ENCODE measurements around the gene DSTYK.

DSTYK gene

GRCh38 chr1:205188098-205188497 is 23.4 kb downstream of the DSTYK start:
- Histone ChIP-seq H2AFZ (ENCODE audit: low read depth, low read length) (no peak overlapping the region), H3K9ac (ENCODE audit: low read length) (no peak overlapping the region), H3K27me3 (ENCODE audit: control insufficient read depth in 1 of 2, insufficient read depth in 1 of 2, low read length in 2 of 2) (no peaks in the 10 kb centered on the region), H3K4me3 (ENCODE audit: insufficient read depth in 1 of 2, low read depth in 1 of 2, low read length in 2 of 2) (no peak overlapping the region), H3K4me2 (ENCODE audit: low read length, poor library complexity, severe bottlenecking) (no peak overlapping the region), H3K9me3 (ENCODE audit: control insufficient read depth, low read length) (no peaks in the 10 kb centered on the region), H3K27ac (ENCODE audit: low read length, poor library complexity, severe bottlenecking) (no peak overlapping the region), H2AK5ac (ENCODE audit: low read length, severe bottlenecking) (no peak overlapping the region), H3K79me1 (replicated peaks; ENCODE audit: low read length, poor library complexity, severe bottlenecking) (peaks cover 22% of the 10 kb centered on the region), H3K18ac (ENCODE audit: low read depth in 1 of 2, low read length in 2 of 2) (no peak overlapping the region), H4K91ac (ENCODE audit: low read length) (no peak overlapping the region), H2BK5ac (ENCODE audit: low read depth, low read length, poor library complexity, severe bottlenecking) (no peak overlapping the region), H3K14ac (ENCODE audit: low read length in 2 of 2) (no peak overlapping the region), H3K36me3 (ENCODE audit: control insufficient read depth in 1 of 2, insufficient read depth in 2 of 2, low read depth in 1 of 2, low read length in 2 of 2) (peaks cover 4 to 15% of the 10 kb centered on the region in 2 experiments), H4K8ac (ENCODE audit: low read length) (no peak overlapping the region), H2BK15ac (ENCODE audit: low read depth, poor library complexity, severe bottlenecking) (no peak overlapping the region), H3K23ac (ENCODE audit: low read length in 2 of 2) (no peak overlapping the region), H3K4me1 (ENCODE audit: control insufficient read depth, insufficient read depth, low read depth, low read length) (peaks cover 15% of the 10 kb centered on the region), H2BK12ac (ENCODE audit: low read length in 2 of 2) (no peak overlapping the region), H3K4ac (ENCODE audit: low read depth in 1 of 2, low read length in 2 of 2) (no peak overlapping the region), H2BK120ac (ENCODE audit: low read depth, low read length) (no peak overlapping the region)
- DNase-seq = peak; percentile 26
- 93% methylated on average over 1 of the region's 2 CpGs for WGBS

- H3K9me3 ChIP-seq (ENCODE audit: control insufficient read depth, low read length) = no peaks in the 10 kb centered on the region
- H4K8ac ChIP-seq (ENCODE audit: low read length) = no peak overlapping the region
- H2BK120ac ChIP-seq (ENCODE audit: low read depth, low read length) = no peak overlapping the region
- peaks cover 14% of the 10 kb centered on the region for H3K4me1 ChIP-seq (ENCODE audit: control insufficient read depth, insufficient read depth, low read depth, low read length)
- peaks cover 4 to 19% of the 10 kb centered on the region in 2 experiments for H3K36me3 ChIP-seq (ENCODE audit: control insufficient read depth in 1 of 2, insufficient read depth in 2 of 2, low read depth in 1 of 2, low read length in 2 of 2)
- H3K4me2 ChIP-seq (ENCODE audit: low read length, poor library complexity, severe bottlenecking) = no peak overlapping the region
- peak overlapping the region in 1 of 2 experiments; percentile 82 for H3K14ac ChIP-seq (ENCODE audit: low read length in 2 of 2)
- no peak overlapping the region for H2AK5ac ChIP-seq (ENCODE audit: low read length, severe bottlenecking)
- no peak overlapping the region for H2BK5ac ChIP-seq (ENCODE audit: low read depth, low read length, poor library complexity, severe bottlenecking)
- DNase-seq = no peak
- H3K27ac ChIP-seq (ENCODE audit: low read length, poor library complexity, severe bottlenecking) = no peak overlapping the region
- peak overlapping the region in 1 of 2 experiments; percentile 45 for H2BK12ac ChIP-seq (ENCODE audit: low read length in 2 of 2)
- H2AFZ ChIP-seq (ENCODE audit: low read depth, low read length) = no peak overlapping the region
- H3K23ac ChIP-seq (ENCODE audit: low read length in 2 of 2) = no peak overlapping the region
- no peak overlapping the region for H3K4me3 ChIP-seq (ENCODE audit: insufficient read depth in 1 of 2, low read depth in 1 of 2, low read length in 2 of 2)
- no peak overlapping the region for H4K91ac ChIP-seq (ENCODE audit: low read length)
- no peak overlapping the region for H3K18ac ChIP-seq (ENCODE audit: low read depth in 1 of 2, low read length in 2 of 2)
- H3K4ac ChIP-seq (ENCODE audit: low read depth in 1 of 2, low read length in 2 of 2) = no peak overlapping the region
- 93% methylated on average over 10 of the region's 10 CpGs for WGBS
- H2BK15ac ChIP-seq (ENCODE audit: low read depth, poor library complexity, severe bottlenecking) = no peak overlapping the region
- peaks cover 19% of the 10 kb centered on the region for H3K79me1 ChIP-seq (replicated peaks; ENCODE audit: low read length, poor library complexity, severe bottlenecking)
- no peaks in the 10 kb centered on the region for H3K27me3 ChIP-seq (ENCODE audit: control insufficient read depth in 1 of 2, insufficient read depth in 1 of 2, low read length in 2 of 2)
- no peak overlapping the region for H3K9ac ChIP-seq (ENCODE audit: low read length)
Measured at GRCh38 chr1:205187420-205187819, 24.1 kb downstream of the DSTYK start.

- Histone ChIP-seq H4K8ac (ENCODE audit: low read length) (no peak overlapping the region), H2BK120ac (ENCODE audit: low read depth, low read length) (no peak overlapping the region), H2AFZ (ENCODE audit: low read depth, low read length) (no peak overlapping the region), H3K4ac (ENCODE audit: low read depth in 1 of 2, low read length in 2 of 2) (no peak overlapping the region), H3K9me3 (ENCODE audit: control insufficient read depth, low read length) (no peaks in the 10 kb centered on the region), H3K4me3 (ENCODE audit: insufficient read depth in 1 of 2, low read depth in 1 of 2, low read length in 2 of 2) (no peak overlapping the region), H3K9ac (ENCODE audit: low read length) (no peak overlapping the region), H3K4me2 (ENCODE audit: low read length, poor library complexity, severe bottlenecking) (no peak overlapping the region), H3K18ac (ENCODE audit: low read depth in 1 of 2, low read length in 2 of 2) (no peak overlapping the region), H2BK12ac (ENCODE audit: low read length in 2 of 2) (no peak overlapping the region), H3K27ac (ENCODE audit: low read length, poor library complexity, severe bottlenecking) (no peak overlapping the region), H3K27me3 (ENCODE audit: control insufficient read depth in 1 of 2, insufficient read depth in 1 of 2, low read length in 2 of 2) (no peaks in the 10 kb centered on the region), H4K91ac (ENCODE audit: low read length) (no peak overlapping the region), H2AK5ac (ENCODE audit: low read length, severe bottlenecking) (no peak overlapping the region), H2BK5ac (ENCODE audit: low read depth, low read length, poor library complexity, severe bottlenecking) (no peak overlapping the region), H3K4me1 (ENCODE audit: control insufficient read depth, insufficient read depth, low read depth, low read length) (peaks cover 8% of the 10 kb centered on the region), H3K14ac (ENCODE audit: low read length in 2 of 2) (no peak overlapping the region), H3K36me3 (ENCODE audit: control insufficient read depth in 1 of 2, insufficient read depth in 2 of 2, low read depth in 1 of 2, low read length in 2 of 2) (peaks cover 9 to 22% of the 10 kb centered on the region in 2 experiments), H3K23ac (ENCODE audit: low read length in 2 of 2) (no peak overlapping the region), H3K79me1 (replicated peaks; ENCODE audit: low read length, poor library complexity, severe bottlenecking) (peaks cover 22% of the 10 kb centered on the region), H2BK15ac (ENCODE audit: low read depth, poor library complexity, severe bottlenecking) (no peak overlapping the region)
- DNase-seq = no peak
Measured at GRCh38 chr1:205186191-205186590, 25.3 kb downstream of the DSTYK start.

- Histone ChIP-seq H4K8ac (ENCODE audit: low read length) (peak overlapping the region; percentile 21), H3K36me3 (ENCODE audit: control insufficient read depth in 1 of 2, insufficient read depth in 2 of 2, low read depth in 1 of 2, low read length in 2 of 2) (peaks cover 9 to 22% of the 10 kb centered on the region in 2 experiments), H3K9ac (ENCODE audit: low read length) (peak overlapping the region; percentile 63), H3K4me3 (ENCODE audit: insufficient read depth in 1 of 2, low read depth in 1 of 2, low read length in 2 of 2) (peak overlapping the region in 1 of 2 experiments; percentile 43), H2AK5ac (ENCODE audit: low read length, severe bottlenecking) (no peak overlapping the region), H2AFZ (ENCODE audit: low read depth, low read length) (no peak overlapping the region), H2BK5ac (ENCODE audit: low read depth, low read length, poor library complexity, severe bottlenecking) (no peak overlapping the region), H3K4me1 (ENCODE audit: control insufficient read depth, insufficient read depth, low read depth, low read length) (peaks cover 5% of the 10 kb centered on the region), H3K27me3 (ENCODE audit: control insufficient read depth in 1 of 2, insufficient read depth in 1 of 2, low read length in 2 of 2) (no peaks in the 10 kb centered on the region), H4K91ac (ENCODE audit: low read length) (no peak overlapping the region), H2BK12ac (ENCODE audit: low read length in 2 of 2) (no peak overlapping the region), H2BK15ac (ENCODE audit: low read depth, poor library complexity, severe bottlenecking) (no peak overlapping the region), H3K23ac (ENCODE audit: low read length in 2 of 2) (no peak overlapping the region), H3K4ac (ENCODE audit: low read depth in 1 of 2, low read length in 2 of 2) (no peak overlapping the region), H2BK120ac (ENCODE audit: low read depth, low read length) (no peak overlapping the region), H3K18ac (ENCODE audit: low read depth in 1 of 2, low read length in 2 of 2) (no peak overlapping the region), H3K79me1 (replicated peaks; ENCODE audit: low read length, poor library complexity, severe bottlenecking) (peaks cover 23% of the 10 kb centered on the region), H3K14ac (ENCODE audit: low read length in 2 of 2) (no peak overlapping the region), H3K9me3 (ENCODE audit: control insufficient read depth, low read length) (no peaks in the 10 kb centered on the region), H3K4me2 (ENCODE audit: low read length, poor library complexity, severe bottlenecking) (no peak overlapping the region), H3K27ac (ENCODE audit: low read length, poor library complexity, severe bottlenecking) (peak overlapping the region; percentile 17)
- peak; percentile 65 for DNase-seq
- WGBS = 68% methylated on average over 2 of the region's 4 CpGs
Measured at GRCh38 chr1:205183676-205184335, 27.7 kb downstream of the DSTYK start.

All from mesenchymal stem cell (in vitro differentiated cells and primary cell).